GM06990 (cell line): ENCODE data around the gene OSTC.
A peak's percentile ranks its signal among the peaks of the same experiment; 100 is the strongest.

Experiments
- DNase-seq: peaks from one replicate; pipeline ENCODE4 v3.0.0-alpha.2; 2011; ENCODE audit not compliant: insufficient read length; ENCODE audit errors: extremely low read depth
- H3K27me3 ChIP-seq: replicated peaks from 2 replicates; pipeline ENCODE4 v1.6.0; 2011; ENCODE audit warnings: low read length; ENCODE audit not compliant: control insufficient read depth, insufficient read depth
- H3K36me3 ChIP-seq: 2 replicates; pipeline ENCODE4 v1.5.1; 2011; ENCODE audit warnings: low read length; ENCODE audit not compliant: control insufficient read depth, insufficient read depth
- H3K4me3 ChIP-seq: replicated peaks from 2 replicates; pipeline ENCODE4 v1.5.1; 2011; ENCODE audit warnings: low read depth, mild to moderate bottlenecking, control low read depth, low read length
- TF ChIP-seq, protein P1 (sequence below): IDR thresholded peaks from 2 replicates; pipeline ENCODE4 v1.5.1; 2011; ENCODE audit warnings: low read length, control low read depth, mild to moderate bottlenecking, inconsistent platforms; ENCODE audit not compliant: insufficient read depth, poor library complexity, severe bottlenecking

Gene OSTC

DNA sequence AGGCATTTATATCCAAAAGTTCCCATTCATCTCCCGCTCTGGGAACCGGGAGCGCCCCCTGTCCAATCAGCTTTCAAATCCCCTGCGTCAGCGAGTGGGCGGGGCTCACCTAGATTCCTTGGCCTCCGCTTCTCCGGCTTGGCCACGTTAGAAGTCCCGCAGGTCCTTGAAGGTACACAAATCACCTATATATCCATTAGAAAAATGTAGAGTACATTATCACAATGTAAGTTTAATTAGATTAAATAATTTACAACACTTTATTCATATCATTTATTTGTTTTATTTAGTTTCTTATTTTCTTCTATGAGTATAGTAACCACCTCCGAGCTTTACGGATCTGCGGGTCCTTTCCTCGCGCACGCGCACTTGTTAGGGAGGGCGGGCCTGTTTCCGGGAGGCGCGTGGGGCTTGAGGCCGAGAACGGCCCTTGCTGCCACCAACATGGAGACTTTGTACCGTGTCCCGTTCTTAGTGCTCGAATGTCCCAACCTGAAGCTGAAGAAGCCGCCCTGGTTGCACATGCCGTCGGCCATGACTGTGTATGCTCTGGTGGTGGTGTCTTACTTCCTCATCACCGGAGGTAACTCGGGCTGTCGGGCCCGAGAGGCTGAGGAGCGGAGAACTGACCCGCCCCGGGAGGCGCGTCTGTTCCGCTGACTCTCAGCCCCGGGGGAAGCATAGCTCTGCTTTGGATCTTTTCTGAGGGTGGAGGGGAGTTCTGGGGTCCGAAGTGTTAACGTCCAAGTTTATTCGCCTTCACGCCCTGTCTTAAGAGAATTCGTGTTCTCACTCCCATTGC lies at the start of gene OSTC:
TSS of gene OSTC (plus strand) at position 388 of the 802 bp plus-strand sequence. CDS start at position 445, 57 bp downstream.
- H3K4me3 ChIP-seq, result peak within 1 kb of the TSS; percentile 97
- no peaks in the 10 kb centered on the region for H3K27me3 ChIP-seq
- no peaks in the 10 kb centered on the region for H3K36me3 ChIP-seq
- DNase-seq, result peak; percentile 91
- TF ChIP-seq, protein P1, sequence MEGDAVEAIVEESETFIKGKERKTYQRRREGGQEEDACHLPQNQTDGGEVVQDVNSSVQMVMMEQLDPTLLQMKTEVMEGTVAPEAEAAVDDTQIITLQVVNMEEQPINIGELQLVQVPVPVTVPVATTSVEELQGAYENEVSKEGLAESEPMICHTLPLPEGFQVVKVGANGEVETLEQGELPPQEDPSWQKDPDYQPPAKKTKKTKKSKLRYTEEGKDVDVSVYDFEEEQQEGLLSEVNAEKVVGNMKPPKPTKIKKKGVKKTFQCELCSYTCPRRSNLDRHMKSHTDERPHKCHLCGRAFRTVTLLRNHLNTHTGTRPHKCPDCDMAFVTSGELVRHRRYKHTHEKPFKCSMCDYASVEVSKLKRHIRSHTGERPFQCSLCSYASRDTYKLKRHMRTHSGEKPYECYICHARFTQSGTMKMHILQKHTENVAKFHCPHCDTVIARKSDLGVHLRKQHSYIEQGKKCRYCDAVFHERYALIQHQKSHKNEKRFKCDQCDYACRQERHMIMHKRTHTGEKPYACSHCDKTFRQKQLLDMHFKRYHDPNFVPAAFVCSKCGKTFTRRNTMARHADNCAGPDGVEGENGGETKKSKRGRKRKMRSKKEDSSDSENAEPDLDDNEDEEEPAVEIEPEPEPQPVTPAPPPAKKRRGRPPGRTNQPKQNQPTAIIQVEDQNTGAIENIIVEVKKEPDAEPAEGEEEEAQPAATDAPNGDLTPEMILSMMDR, result no peak

- DNase-seq, result no peak
- Histone ChIP-seq H3K27me3 (no peaks in the 10 kb centered on the region; the same call in 1 of the 2 replicates), H3K4me3 (no peak overlapping the region), H3K36me3 (no peaks in the 10 kb centered on the region)
- TF ChIP-seq, protein P1, result no peak
Measured at GRCh38 chr4:108601106-108601505, 49.3 kb upstream of the OSTC start.

- no peaks in the 10 kb centered on the region for H3K36me3 ChIP-seq
- TF ChIP-seq, protein P1, result no peak
- H3K4me3 ChIP-seq, result no peak overlapping the region
- no peak for DNase-seq
- H3K27me3 ChIP-seq, result no peaks in the 10 kb centered on the region; the same call in 1 of the 2 replicates
Measured at GRCh38 chr4:108601532-108601931, 48.9 kb upstream of the OSTC start.

DNA sequence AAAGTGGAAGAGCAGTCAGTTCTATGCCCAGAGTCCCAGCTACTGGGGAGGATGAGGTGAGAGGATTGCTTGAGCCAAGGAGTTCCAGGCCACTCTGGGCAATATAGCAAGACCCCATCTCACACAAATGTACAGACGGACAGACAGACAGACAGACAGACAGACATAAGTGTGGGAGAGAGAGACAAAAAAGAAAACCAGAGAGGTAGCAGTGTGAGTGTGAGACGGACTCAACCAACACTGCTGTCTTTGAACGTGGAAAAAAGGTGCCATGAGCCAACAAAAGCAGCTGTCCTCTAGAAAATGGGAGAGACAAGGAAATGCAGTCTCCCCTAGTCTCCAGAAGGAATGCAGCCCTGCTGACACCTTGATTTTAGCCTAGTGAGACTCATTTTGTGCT lies 48.2 kb upstream of the OSTC start:
- Histone ChIP-seq H3K27me3 (no peaks in the 10 kb centered on the region; the same call in 1 of the 2 replicates), H3K36me3 (no peaks in the 10 kb centered on the region), H3K4me3 (no peak overlapping the region)
- no peak for DNase-seq
- TF ChIP-seq, protein P1, result no peak

DNA sequence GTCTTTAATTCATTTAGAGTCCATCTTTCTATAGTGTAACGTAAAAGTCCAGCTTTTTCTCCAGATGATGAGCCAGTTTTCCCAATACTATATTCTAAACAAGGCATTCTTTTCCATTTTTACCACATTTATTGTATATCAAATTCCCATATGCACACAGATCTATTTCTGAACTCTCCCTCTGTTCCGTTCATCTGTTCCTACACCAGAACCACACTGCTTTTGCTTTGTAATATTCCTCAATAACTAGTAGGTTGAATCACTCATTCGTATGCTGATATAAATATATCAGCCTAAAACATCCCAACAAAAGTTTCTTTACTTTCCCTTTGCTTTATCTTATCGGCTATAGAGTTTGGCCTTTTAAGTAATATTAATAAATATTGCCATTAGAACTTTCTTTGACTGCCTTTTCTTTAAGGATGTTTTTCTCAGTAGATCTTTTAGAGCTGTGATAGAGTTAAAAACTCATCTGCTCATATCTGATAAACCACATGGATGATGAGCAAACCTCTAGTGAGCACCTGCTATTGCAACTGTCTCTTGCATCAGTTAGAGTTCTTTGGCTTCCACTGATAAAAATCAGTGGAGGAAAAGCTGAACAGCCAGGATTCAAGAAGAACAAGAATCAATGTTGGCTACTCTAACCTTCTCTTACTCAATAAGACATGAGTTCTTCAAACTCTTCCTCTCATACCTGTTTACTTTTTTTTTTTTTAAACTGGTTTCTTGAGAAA lies 43.2 kb upstream of the OSTC start:
- no peak overlapping the region for H3K4me3 ChIP-seq
- DNase-seq, result no peak
- no peaks in the 10 kb centered on the region; the same call in 1 of the 2 replicates for H3K27me3 ChIP-seq
- no peaks in the 10 kb centered on the region for H3K36me3 ChIP-seq
- TF ChIP-seq, protein P1, result no peak
